H9 (cell line): Measurements from ENCODE around the gene NRN1L. TPM values are rescaled to one million over a fixed set of nuclear protein-coding genes. Genes with fewer than 3 reads are reported as not detected.
A peak's percentile ranks its signal among the peaks of the same experiment; 100 is the strongest.
"Not testable (repeated sequence)": the region's sequence is repeated elsewhere in the genome, so short reads cannot be mapped to it uniquely, and the experiment has no call there.

Experiments used
- DNase-seq: peaks from one replicate; pipeline ENCODE4 v3.0.0-alpha.2; 2017
- H2AFZ ChIP-seq: one replicate; pipeline ENCODE4 v1.6.1; 2013; ENCODE audit warnings: mild to moderate bottlenecking, low read length, control low read depth, moderate library complexity
- H2AK5ac ChIP-seq: 2 replicates; pipeline ENCODE4 v1.6.1; 2013; ENCODE audit warnings: low read length, control low read depth, mixed read lengths; ENCODE audit not compliant: insufficient read length
- H2BK120ac ChIP-seq: one replicate; pipeline ENCODE4 v1.6.1; 2013; ENCODE audit warnings: low read depth, mild to moderate bottlenecking, low read length, control low read depth, inconsistent platforms; ENCODE audit not compliant: poor library complexity, severe bottlenecking
- H2BK12ac ChIP-seq: 2 replicates; pipeline ENCODE4 v1.6.1; 2013; ENCODE audit warnings: low read length, control low read depth, mixed read lengths, low read depth; ENCODE audit not compliant: insufficient read length
- H2BK15ac ChIP-seq: 2 replicates; pipeline ENCODE4 v1.6.1; 2013; ENCODE audit warnings: low read depth, low read length, control low read depth
- H2BK20ac ChIP-seq: one replicate; pipeline ENCODE4 v1.6.1; 2013; ENCODE audit warnings: low read depth, mild to moderate bottlenecking, low read length, control low read depth, inconsistent platforms; ENCODE audit not compliant: poor library complexity, severe bottlenecking
- H2BK5ac ChIP-seq: 2 replicates; pipeline ENCODE4 v1.6.1; 2013; ENCODE audit warnings: low read length, control low read depth, mixed read lengths; ENCODE audit not compliant: insufficient read length
- H3K14ac ChIP-seq: 2 replicates; pipeline ENCODE4 v1.6.1; 2013; ENCODE audit warnings: low read length, control low read depth; ENCODE audit not compliant: insufficient read depth
- H3K18ac ChIP-seq: 2 replicates; pipeline ENCODE4 v1.6.1; 2013; ENCODE audit warnings: low read depth, mild to moderate bottlenecking, mixed read lengths, low read length, control low read depth; ENCODE audit not compliant: insufficient read length
- H3K23ac ChIP-seq: 2 replicates; pipeline ENCODE4 v1.6.1; 2013; ENCODE audit warnings: low read length, control low read depth, mixed read lengths, low read depth; ENCODE audit not compliant: insufficient read length
- H3K23me2 ChIP-seq: 2 replicates; pipeline ENCODE4 v1.6.1; 2013; ENCODE audit warnings: low read depth, mild to moderate bottlenecking, mixed read lengths, low read length, control low read depth; ENCODE audit not compliant: insufficient read length, poor library complexity, severe bottlenecking
- H3K27ac ChIP-seq: 2 replicates; pipeline ENCODE4 v1.5.1; 2013; ENCODE audit warnings: low read length, control low read depth, mixed read lengths, low read depth; ENCODE audit not compliant: insufficient read length
- H3K27me3 ChIP-seq: 2 replicates; pipeline ENCODE4 v1.6.1; 2013; ENCODE audit warnings: low read length, control low read depth, inconsistent platforms; ENCODE audit not compliant: insufficient read depth
- H3K4ac ChIP-seq: 2 replicates; pipeline ENCODE4 v1.6.1; 2013; ENCODE audit warnings: low read depth, mild to moderate bottlenecking, control low read depth, inconsistent platforms, low read length, moderate library complexity
- H3K4me1 ChIP-seq: 2 replicates; pipeline ENCODE4 v1.6.1; 2013; ENCODE audit warnings: low read length, control low read depth, inconsistent platforms; ENCODE audit not compliant: insufficient read depth
- H3K4me2 ChIP-seq: 2 replicates; pipeline ENCODE4 v1.6.1; 2013; ENCODE audit warnings: low read length, control low read depth, mixed read lengths; ENCODE audit not compliant: insufficient read length, insufficient read depth
- H3K56ac ChIP-seq: 2 replicates; pipeline ENCODE4 v1.6.1; 2013; ENCODE audit warnings: low read depth, mild to moderate bottlenecking, mixed read lengths, low read length, control low read depth; ENCODE audit not compliant: insufficient read length
- H3K79me1 ChIP-seq: 2 replicates; pipeline ENCODE4 v1.6.1; 2013; ENCODE audit warnings: low read depth, mild to moderate bottlenecking, moderate library complexity, low read length, control low read depth, inconsistent platforms; ENCODE audit not compliant: insufficient read depth, poor library complexity, severe bottlenecking
- H3K79me2 ChIP-seq: 2 replicates; pipeline ENCODE4 v1.6.1; 2013; ENCODE audit warnings: low read length, control low read depth, inconsistent platforms; ENCODE audit not compliant: insufficient read depth
- H3K9ac ChIP-seq: 2 replicates; pipeline ENCODE4 v1.6.1; 2013; ENCODE audit warnings: low read length, control low read depth, mixed read lengths; ENCODE audit not compliant: insufficient read length; ENCODE audit errors: extremely low read depth
- H3K9me3 ChIP-seq: one replicate; pipeline ENCODE4 v1.6.1; 2013; ENCODE audit warnings: low read depth, low read length, inconsistent platforms; ENCODE audit not compliant: control insufficient read depth
- H3T11ph ChIP-seq: one replicate; pipeline ENCODE4 v1.6.1; 2013; ENCODE audit warnings: mild to moderate bottlenecking, low read length, control low read depth, inconsistent platforms
- H4K20me1 ChIP-seq: one replicate; pipeline ENCODE4 v1.6.1; 2013; ENCODE audit not compliant: control insufficient read depth, insufficient read length, insufficient read depth
- H4K5ac ChIP-seq: 2 replicates; pipeline ENCODE4 v1.6.1; 2013; ENCODE audit warnings: low read depth, mild to moderate bottlenecking, mixed read lengths, low read length, control low read depth; ENCODE audit not compliant: insufficient read length
- H4K8ac ChIP-seq: replicated peaks from 2 replicates; pipeline ENCODE4 v1.6.1; 2013; ENCODE audit warnings: low read length, control low read depth, mixed read lengths, low read depth; ENCODE audit not compliant: insufficient read length
- H4K91ac ChIP-seq: 2 replicates; pipeline ENCODE4 v1.6.1; 2013; ENCODE audit warnings: low read depth, mild to moderate bottlenecking, moderate library complexity, mixed read lengths, low read length, control low read depth; ENCODE audit not compliant: insufficient read length
- H3K27ac Mint-ChIP-seq, 3 experiments: 2 replicates in 2 of 3; 3 replicates in 1 of 3; pipeline ENCODE4 v1.8.0; 2020 to 2021; ENCODE audit warnings: mixed read lengths in 3 of 3, mild to moderate bottlenecking in 1 of 3, moderate library complexity in 1 of 3
- H3K27me3 Mint-ChIP-seq: 2 replicates; pipeline ENCODE4 v1.8.0; 2021; ENCODE audit warnings: low read depth, mild to moderate bottlenecking, moderate library complexity, mixed read lengths
- H3K36me3 Mint-ChIP-seq, 3 experiments: 2 replicates in 2 of 3; 3 replicates in 1 of 3; pipeline ENCODE4 v1.8.0; 2020 to 2021; ENCODE audit warnings: low read depth in 3 of 3, mixed read lengths in 3 of 3; ENCODE audit not compliant: insufficient read depth in 1 of 3
- H3K4me1 Mint-ChIP-seq, 2 experiments: 2 replicates each; pipeline ENCODE4 v1.8.0; 2020; ENCODE audit warnings: mixed read lengths in 2 of 2
- H3K4me3 Mint-ChIP-seq, 2 experiments: 2 replicates in 1 of 2; 3 replicates in 1 of 2; pipeline ENCODE4 v1.8.0; 2020 to 2021; ENCODE audit warnings: mild to moderate bottlenecking in 2 of 2, mixed read lengths in 2 of 2, moderate library complexity in 1 of 2
- H3K9me3 Mint-ChIP-seq, 2 experiments: 2 replicates in 1 of 2; 3 replicates in 1 of 2; pipeline ENCODE4 v1.8.0; 2020; ENCODE audit warnings: mild to moderate bottlenecking in 2 of 2, mixed read lengths in 2 of 2, moderate library complexity in 1 of 2
- CTCF ChIP-seq: fragments of 200-600 bp; sonication (generic); conservative IDR thresholded peaks from 3 replicates; pipeline ENCODE4 v1.8.0; 2021; ENCODE audit warnings: antibody characterized with exemption, mild to moderate bottlenecking
- WGBS: extraction: QIAGEN DNeasy Blood & Tissue Kit; methylation state at CpG from one replicate; pipeline ENCODE4 v1.1.7; 2013; ENCODE audit warnings: missing lambda C conversion rate, low lambda C conversion rate, mixed read lengths; ENCODE audit not compliant: insufficient read length; ENCODE audit errors: extremely low coverage; 5-methylcytosine and 5-hydroxymethylcytosine counted together
- long read RNA-seq: library from polyadenylated mRNA; unstranded; transcript quantifications from one replicate; pipeline ENCODE4 v2.0.0, GENCODE V29; 2020
- total RNA-seq: library from RNA; stranded (reverse); gene quantifications from 2 replicates; pipeline ENCODE4 v1.2.1, GENCODE V29; 2021

NRN1L gene
- 2.0 and 2.7 TPM in 2 replicates for total RNA-seq
- long read RNA-seq, result 0 reads

GRCh38 chr16:67884684-67885083 is at the start of gene NRN1L:
Gene NRN1L, plus strand, starts transcription at chr16:67884885. Its CDS starts 19 bp downstream, at chr16:67884904.
- no peak within 1 kb of the TSS for H3K9ac ChIP-seq
- H3K27ac ChIP-seq, result no peak within 1 kb of the TSS
- no peaks in the 10 kb centered on the region for H4K20me1 ChIP-seq
- TF ChIP-seq CTCF, result no peak
- no peak within 1 kb of the TSS for H2BK12ac ChIP-seq
- Mint-ChIP-seq H3K9me3 (no peaks in the 10 kb centered on the region), H3K27me3 (no peaks in the 10 kb centered on the region; the same call in none of the 2 replicates), H3K36me3 (peaks cover 17 to 42% (median 41%) of the 10 kb centered on the region in 3 experiments), H3K4me3 (peak within 1 kb of the TSS in 1 of 2 experiments; percentile 68; a peak in 4 of 5 replicates), H3K27ac (peak within 1 kb of the TSS; percentile 84 to 97 (median 91)), H3K4me1 (peaks cover 13 to 28% of the 10 kb centered on the region in 2 experiments)
- no peak within 1 kb of the TSS for H2BK20ac ChIP-seq
- DNase-seq, result peak; percentile 96
- H4K91ac ChIP-seq, result no peak within 1 kb of the TSS
- H3K14ac ChIP-seq, result no peak within 1 kb of the TSS
- H3K4ac ChIP-seq, result no peak within 1 kb of the TSS
- no peak within 1 kb of the TSS for H2BK5ac ChIP-seq
- no peaks in the 10 kb centered on the region for H3K23me2 ChIP-seq
- H3K79me2 ChIP-seq, result no peaks in the 10 kb centered on the region
- H4K5ac ChIP-seq, result no peak within 1 kb of the TSS
- H3K9me3 ChIP-seq, result no peaks in the 10 kb centered on the region
- WGBS, result no CpG with 5 or more reads among the region's 22 CpGs
- H3K4me2 ChIP-seq, result no peak within 1 kb of the TSS
- no peaks in the 10 kb centered on the region for H3K4me1 ChIP-seq
- H2BK120ac ChIP-seq, result no peak within 1 kb of the TSS
- H3K23ac ChIP-seq, result no peak within 1 kb of the TSS
- H2AK5ac ChIP-seq, result no peak within 1 kb of the TSS
- no peak within 1 kb of the TSS for H2AFZ ChIP-seq
- no peak within 1 kb of the TSS for H3T11ph ChIP-seq
- H3K18ac ChIP-seq, result no peak within 1 kb of the TSS
- no peak within 1 kb of the TSS for H3K56ac ChIP-seq
- H3K79me1 ChIP-seq, result no peaks in the 10 kb centered on the region
- H3K27me3 ChIP-seq, result no peaks in the 10 kb centered on the region
- no peak within 1 kb of the TSS for H2BK15ac ChIP-seq
- no peak within 1 kb of the TSS for H4K8ac ChIP-seq

GRCh38 chr16:67837190-67837589 is 47.5 kb upstream of the NRN1L start:
- H3K14ac ChIP-seq, H2BK20ac ChIP-seq, H4K20me1 ChIP-seq, H3K79me2 ChIP-seq, H2AFZ ChIP-seq, H3K27ac ChIP-seq, H4K5ac ChIP-seq, H3K4me3 Mint-ChIP-seq, H3K4me2 ChIP-seq, H3K4ac ChIP-seq, H2BK120ac ChIP-seq, H3K27me3 ChIP-seq, H3K18ac ChIP-seq, H3K23me2 ChIP-seq, H2AK5ac ChIP-seq, DNase-seq, H2BK15ac ChIP-seq, H2BK12ac ChIP-seq, H3K9me3 ChIP-seq, H3K27ac Mint-ChIP-seq, H3K4me1 ChIP-seq, H4K8ac ChIP-seq, H3K56ac ChIP-seq, H3T11ph ChIP-seq, H3K23ac ChIP-seq, H4K91ac ChIP-seq, H3K36me3 Mint-ChIP-seq, H3K79me1 ChIP-seq, H3K9ac ChIP-seq, H2BK5ac ChIP-seq, H3K9me3 Mint-ChIP-seq, H3K27me3 Mint-ChIP-seq: not testable (repeated sequence)
- no CpG with 5 or more reads among the region's 10 CpGs for WGBS
- peaks cover 14 to 20% of the 10 kb centered on the region in 2 experiments for H3K4me1 Mint-ChIP-seq
